ENCODE measurements around the gene PRPF18.

The PRPF18 gene

DNA sequence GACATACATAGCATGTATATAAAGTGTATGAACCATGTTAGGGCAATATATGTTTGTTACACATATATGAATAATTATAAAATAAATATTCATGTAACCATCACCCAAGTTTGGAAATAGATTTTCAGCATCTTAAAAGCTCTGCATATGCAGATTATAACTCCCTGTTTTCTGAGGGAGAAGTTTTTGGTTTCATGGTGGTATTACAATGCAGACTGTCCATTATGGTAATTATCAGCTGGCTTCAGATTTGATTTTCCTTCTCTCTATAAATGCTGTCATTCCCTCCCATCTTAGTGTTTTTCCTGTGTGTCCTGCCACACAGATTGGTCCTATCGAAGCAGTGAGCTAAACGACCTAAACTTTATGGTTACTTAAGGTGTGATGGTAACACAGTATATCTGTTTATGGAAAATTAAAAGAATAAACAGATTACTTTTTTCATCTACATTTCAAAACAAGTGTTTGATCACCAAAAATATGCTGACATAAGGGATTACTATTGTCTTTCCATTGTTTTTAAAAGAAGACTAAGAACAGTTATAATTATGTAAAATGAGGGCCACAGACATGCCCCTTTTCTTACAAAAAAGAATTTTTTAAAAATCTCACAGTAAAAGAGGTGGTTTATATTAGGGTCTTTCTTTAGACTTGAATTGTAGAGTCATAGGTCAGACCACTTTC is 17.7 kb downstream of the PRPF18 start:
- DNase-seq (ENCODE audit: low read depth), result no peak

DNA sequence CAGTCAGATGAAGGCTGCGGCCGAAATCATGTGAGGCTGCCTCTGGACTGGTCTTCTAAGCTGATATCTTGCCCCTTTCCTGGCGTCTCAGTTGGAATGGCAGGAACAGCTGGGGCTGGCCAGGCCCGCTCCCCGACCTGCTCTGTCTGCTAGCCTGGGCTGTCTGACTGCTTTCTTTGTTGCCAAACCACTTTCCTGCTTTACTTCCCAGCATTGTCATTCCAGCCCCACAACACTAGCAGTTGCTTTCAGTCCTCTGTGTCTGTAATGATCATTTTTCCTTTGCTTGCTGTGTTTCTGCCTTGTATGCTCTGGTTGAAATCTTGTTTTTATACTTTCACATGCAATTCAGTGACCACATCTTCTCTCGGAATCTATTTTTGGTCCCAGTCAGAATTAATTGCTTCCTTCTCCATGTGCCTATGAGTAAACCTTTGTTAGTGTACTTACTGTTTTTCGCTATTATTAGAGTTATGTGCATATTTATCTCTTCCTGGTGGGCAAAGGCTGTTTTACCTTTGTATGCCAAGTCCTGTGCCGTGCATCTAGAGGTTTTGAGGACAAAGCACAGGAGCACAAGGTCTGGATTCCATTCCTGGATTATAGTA is 21.6 kb downstream of the PRPF18 start:
- no peak for DNase-seq (ENCODE audit: low read depth)

DNA sequence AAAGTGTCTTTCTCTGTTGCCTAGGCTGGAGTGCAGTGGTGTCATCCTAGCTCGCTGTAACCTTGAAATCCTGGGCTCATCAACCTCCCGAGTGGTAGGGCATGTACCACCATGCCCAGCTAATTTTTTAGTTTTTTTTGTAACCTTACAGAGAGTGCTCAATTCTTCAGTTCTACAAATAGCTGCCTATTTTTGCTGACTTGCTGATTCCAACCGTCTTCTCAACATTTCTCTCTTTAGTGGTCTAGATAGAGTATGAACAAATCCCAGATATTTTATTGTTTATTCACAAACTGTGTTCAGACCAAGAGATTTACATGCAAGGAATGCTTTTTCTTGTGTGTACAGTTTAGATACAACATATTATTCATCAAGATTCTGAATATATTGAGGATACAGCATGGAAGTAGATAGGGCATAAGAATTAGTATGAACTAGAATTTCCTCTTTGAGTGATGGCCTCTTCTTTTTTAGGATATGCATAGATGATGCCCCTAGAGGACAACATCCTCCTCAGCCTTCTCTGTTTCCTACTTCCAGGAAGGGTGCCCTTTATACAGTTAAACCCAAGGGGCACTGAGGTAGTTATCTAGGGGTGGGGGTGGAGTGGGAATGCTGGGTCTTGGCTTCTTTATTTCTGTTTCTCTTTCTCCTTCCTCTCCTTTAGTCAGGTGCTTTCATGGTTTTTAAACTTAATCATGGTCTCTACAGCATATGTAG is 26.0 kb downstream of the PRPF18 start:
- DNase-seq (ENCODE audit: low read depth), result no peak

DNA sequence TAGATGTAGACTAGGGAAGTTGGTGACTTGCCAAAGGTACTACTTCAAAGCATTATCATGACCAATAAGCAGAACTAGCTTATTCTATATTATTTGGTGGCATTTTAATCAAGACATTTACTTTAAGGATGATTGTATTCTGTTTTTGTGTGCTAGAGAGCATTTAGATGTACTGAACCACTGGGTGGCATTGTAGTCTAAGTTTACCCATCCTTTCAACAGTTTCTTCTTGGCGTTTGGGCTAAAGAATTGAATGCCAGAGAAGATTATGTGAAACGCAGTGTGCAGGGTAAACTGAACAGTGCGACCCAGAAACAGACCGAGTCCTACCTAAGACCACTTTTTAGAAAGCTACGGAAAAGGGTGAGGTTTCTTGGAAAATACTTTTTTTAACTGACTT is 26.8 kb downstream of the PRPF18 start:
- no peak for DNase-seq (ENCODE audit: low read depth)

DNA sequence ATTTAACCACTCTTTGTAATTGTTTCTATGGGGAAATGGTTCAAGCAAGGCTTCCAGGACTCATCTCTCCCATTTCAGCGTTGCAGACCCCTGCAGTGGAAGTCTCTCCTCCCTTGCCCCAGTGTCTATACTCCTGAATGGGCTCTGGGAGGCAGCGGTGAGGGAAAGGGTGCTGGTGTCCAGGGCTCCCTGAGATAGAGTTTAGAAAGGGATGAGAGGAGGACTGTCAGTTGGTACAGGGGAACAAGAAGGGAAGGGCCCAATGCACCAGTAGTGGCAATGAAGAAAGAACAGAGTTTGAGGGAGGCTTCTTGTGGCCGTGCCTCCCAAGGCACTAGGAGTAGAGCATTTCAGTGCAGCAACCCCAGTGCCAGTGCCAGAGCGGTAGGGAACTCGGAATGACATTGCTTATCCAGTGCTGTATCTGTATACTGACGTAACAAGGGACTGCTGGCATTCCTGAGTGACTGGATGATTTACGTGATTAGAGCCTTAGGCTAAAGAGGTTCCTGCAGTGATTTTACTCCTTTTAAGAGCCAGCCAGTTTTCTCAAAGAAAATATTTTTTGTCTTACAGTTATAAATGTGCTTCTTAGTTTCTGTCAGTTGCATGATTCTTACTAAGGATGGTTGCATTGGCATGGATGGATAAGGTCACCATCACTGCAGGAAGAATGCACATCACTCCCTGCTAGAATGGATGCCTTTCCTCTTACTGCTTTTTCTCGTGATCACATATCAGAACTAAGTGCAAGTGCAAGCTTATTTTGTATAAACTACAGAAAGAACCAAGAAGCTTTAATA is 28.0 kb downstream of the PRPF18 start:
- no peak for DNase-seq (ENCODE audit: low read depth)

DNA sequence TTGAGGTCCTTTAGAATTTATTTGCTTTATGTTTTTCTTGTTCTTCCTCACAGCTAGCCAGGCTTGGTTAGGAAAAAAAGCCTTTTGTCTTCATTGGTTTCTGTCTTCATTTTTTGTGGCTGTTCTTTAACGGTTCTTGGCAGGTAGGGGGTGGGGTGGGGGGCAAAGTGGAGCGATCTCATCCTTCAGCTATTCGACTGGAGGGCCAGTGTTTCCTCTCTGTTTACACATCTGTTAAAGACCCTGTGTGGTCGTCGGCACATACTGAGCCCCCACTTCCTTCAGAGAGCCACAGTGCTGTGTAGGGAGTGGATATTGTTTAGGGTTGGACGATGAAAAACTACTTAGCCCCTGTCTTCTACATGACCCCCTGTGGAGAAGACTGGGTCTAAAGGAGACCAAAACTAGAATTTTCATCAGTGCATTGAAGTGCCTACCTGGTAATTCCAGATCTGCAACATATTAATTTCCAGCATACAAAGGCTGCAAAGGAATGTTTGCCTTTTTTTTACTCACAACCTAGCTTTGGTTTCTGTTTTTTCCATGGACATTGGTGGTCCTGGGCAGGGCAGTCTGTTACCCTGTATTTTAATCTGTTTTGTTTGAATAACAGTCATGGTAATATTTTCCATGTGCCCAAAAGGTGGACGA is 29.0 kb downstream of the PRPF18 start:
- DNase-seq (ENCODE audit: low read depth), result no peak

DNA sequence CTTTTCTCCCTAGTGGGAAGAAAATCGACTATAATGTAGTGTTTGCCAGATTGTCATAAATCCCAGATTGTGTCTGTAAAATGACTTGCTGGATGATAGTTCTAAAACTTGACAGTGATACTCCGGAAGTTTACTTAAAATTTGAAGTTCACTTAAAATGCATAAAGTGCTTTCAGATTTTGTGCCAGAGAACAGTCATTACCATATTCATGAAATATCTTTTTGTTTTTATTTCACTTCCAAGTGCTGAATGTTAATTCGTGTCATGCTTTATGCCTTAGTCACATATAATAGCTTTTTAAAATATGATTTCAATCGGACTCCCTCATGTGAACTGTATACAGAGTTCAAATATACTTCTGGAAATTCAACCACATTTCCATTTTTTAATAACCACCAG is 30.4 kb downstream of the PRPF18 start:
- DNase-seq (ENCODE audit: low read depth), result no peak

DNA sequence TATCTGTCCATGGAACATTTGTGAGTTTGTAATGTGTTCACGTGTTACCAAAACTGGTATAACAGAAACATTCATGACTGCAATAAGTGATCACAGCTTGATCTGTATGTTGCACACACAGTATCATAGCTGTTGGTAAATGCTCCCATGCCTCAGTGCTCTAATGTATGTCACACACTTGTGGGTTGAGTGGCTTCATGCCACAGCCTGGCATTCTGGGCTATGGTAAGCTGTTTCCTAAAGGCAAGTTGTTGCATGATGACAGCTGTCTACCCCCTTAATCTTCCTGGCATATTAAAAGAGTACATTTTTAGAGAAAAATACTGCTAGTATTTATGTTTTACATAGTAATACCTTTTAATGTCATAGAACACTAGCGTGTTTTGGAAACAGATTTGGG is 35.2 kb downstream of the PRPF18 start:
- no peak for DNase-seq (ENCODE audit: low read depth)

DNA sequence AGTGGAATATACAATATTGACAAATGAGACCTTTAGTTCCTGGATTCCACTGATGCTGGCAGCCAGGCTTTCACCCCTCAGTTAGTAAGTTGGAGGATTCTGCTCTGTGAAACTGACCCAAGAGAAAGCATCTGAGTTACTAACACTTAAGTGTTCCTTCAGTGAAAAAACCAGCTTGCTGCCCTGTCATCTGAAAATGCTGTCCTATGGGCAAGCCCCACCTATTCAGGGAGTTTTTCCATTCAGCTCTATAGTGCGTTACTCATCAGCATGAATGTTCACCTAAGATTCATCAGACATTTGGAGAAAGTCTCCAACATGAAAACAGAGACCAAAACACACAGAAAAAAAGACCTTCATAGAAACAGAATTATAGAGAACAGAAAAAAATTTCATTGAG is 37.9 kb downstream of the PRPF18 start:
- DNase-seq (ENCODE audit: low read depth), result no peak

DNA sequence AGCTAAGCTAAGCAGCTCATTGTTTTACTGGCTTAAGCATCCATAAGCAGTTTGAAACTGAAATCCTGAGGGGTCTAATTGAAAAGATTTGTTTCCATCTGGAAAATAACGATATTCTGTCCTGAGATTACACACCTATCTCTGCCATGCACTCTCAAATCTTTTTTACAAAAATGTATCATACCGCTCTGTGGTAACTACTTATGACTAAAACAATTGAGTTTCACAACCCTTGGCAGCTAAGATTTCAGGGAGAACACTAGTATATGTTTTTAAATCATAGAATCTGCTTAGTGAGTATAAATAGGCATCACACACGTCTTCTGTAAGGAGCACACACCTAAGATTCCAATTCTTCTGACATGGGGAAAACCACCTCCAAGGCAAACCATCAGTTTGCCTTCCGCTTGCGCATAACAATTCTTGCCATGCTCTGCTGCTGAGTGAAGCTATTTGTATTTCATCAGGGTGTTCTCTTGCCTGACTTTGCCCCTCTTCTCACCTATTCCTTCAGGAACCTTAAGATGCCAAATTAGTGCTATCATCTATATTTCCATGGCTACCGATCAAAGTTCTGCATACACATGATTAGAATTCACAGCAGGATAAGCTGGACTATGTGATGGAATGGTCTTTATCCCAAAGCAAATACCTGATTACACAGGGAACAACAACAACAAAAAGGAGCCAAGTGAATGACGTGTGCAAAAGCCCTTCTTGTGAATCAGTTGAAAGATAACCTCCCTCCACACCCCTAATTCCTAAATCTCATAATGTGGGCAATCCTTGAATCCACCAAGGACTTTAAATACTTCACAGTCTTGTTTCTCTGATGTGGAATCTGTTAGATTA is 40.9 kb downstream of the PRPF18 start:
- DNase-seq (ENCODE audit: low read depth), result no peak

DNA sequence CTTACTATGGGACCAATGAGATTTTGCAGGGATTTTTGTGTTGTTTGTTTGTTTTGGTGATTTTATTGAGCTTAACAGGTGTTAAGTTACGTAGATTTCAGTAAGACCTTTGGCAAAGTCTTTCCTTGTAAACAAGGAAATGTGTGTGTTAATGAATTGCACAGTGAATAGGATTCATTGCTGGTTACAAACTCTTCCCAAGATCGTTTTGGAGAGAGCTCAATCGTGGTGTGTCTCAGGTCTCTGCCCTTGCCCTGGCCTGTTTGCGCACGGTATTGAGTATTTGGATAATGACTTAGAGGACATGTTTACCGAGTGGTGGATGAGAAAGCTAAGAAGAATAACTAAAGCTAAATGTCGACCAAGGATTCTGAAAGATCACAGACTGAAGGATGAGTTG is 41.9 kb downstream of the PRPF18 start:
- no peak for DNase-seq (ENCODE audit: low read depth)

DNA sequence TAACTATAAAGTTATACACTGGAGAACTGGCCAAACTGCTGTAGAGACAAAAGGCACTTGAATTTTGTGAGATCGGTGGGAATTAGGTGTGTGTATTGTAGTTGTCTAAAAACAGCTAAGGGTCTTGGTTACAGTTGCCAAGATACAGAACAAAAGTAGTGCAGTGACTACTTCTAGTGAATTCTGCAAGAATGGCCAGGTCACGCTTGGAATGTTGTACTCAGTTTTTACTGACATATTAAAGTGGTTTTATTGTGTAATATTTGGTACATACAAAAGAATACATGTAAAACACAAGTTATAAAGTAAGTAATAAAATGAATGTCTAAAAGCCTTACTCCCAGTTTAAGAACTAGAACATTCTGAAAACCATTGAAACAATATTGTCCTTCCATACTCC is 42.4 kb downstream of the PRPF18 start:
- DNase-seq (ENCODE audit: low read depth), result no peak

DNA sequence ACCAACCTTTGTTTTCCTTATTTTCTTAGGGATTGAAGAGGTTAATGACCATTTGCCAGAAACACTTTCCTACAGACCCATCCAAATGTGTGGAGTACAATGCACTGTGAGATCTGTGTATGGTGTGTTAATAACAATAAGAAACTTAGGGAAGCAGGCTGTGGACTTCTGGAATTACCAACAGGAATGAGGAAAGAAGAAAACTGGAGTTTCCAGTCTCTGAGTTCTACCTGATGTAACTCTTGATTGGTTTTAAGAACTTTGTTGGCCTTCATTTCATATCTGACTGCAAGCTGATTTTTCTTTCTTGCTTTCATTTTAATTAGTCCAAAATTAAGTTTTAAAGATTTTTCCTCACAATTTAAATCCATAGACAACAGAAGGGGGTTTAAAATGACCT is 43.5 kb downstream of the PRPF18 start:
- DNase-seq (ENCODE audit: low read depth), result no peak

DNA sequence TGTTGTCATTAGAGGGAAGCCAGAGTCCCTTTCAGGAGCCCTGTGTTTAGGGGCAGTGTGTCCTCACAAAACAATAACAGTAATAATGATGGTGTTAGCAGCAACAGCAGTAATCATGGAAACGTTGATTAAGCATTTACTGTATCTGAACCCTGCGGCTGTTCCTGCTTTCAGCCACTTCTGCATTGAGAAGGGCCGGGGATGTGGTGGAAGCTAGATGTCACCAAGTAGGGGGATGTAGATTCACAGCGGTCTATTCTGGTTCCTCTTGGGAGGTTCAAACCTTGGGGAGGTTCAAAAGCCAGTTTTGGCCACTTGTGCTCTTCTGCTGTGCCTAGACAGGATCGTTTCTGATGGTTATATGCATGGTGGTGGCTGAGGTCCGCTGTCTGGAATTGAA is 44.8 kb downstream of the PRPF18 start:
- no peak for DNase-seq (ENCODE audit: low read depth)

DNA sequence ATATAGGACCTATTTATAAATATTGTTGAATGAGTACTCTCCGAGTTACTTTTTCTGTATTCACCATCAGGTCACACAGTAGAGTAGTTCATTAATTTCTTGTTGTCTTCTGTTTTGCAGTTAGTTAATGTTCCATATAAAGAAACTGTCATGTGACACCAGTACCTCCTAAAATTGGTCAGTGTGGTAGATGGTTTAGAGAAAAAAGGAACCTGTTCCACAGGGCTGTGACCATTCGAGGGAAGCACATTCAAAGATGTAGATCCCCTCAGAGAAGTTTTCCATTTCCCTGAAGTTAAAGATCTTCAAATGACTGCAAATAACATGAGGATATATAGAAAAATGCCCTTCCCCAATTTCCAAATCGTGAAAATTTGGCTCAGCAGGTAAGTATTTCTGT is 45.7 kb downstream of the PRPF18 start:
- DNase-seq (ENCODE audit: low read depth), result no peak

DNA sequence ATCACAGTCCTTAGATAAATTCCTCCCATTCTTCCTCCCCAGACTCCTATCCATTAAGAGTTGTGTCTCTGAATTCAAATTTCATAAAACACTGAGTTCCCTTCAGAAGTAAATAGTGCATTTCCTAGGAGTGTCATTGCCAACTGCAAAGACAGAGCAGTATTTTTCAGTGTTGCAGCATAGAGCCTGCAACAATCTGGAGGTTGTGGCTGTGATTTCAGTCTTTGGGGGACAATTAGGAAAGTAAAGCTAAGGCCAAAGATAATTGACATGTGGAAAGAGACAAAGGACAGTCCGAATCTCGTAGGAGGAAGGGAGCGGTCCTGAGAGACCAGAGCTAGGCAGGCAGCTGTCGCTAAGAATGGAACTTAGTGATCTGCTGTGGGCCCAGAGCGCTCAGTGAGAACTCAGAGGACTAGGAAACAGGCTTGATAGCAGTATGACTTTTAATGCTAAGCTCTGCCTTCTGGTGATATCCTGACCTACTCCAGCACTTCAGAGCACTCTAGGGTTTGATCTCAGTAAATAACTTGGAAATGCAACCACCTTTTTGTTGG is 46.2 kb downstream of the PRPF18 start:
- no peak for DNase-seq (ENCODE audit: low read depth)

DNA sequence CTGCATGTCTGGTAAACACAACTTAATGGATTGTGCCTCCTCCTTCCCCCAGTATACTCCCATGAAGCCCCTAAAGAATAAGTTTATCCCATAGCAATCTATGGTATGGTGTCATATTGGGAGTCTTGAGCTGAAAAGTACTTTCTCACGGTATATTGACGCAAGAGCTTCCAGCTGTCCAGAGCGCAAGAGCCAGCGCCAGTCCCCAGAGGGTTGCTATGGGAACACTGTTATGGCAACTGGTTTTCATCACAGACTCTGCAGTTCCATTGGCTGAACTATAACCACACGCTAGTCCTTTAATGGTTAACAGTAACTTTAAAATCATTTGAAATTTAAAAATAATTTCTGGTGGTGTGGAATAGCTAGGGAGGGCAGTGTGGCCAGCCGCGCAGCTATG is 46.9 kb downstream of the PRPF18 start:
- no peak for DNase-seq (ENCODE audit: low read depth)

DNA sequence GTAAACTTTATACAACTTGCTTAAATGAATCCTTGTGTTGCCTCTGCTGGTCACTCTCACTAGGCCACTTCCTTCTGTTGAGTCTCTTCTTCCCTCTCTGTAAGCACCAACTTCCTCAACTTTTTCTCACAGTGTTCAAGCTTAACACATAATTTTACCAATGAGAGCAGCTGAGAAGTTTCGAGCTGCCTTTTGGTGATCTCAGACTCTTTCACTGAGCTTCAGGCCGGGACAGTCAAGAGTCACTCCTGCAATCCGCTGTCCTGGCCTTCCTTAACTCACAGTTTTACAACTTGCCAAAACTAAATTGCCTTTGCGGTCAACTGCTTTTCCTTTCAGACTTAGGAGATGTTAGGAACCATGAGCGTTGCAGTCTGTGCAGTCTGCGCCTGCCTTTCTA is 47.4 kb downstream of the PRPF18 start:
- DNase-seq (ENCODE audit: low read depth), result no peak

DNA sequence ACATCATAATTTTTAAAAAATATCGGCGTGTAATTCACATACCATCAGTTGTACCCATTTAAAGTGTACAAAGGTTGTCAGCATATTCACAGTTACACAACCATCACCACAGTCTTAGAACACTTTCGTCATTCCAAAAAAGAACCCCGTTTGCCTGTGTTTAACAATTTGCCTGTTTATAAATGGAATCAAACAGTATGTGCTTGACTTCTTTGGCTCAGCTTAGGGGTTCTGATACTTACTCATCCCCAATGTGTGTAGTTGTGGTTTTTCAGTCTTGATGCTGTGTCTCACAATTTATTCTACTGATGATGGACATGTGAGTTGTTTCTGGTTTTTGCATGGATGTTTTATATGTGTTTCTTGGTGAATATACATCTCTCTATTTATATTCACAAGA is 50.0 kb downstream of the PRPF18 start:
- DNase-seq (ENCODE audit: low read depth), result no peak

DNA sequence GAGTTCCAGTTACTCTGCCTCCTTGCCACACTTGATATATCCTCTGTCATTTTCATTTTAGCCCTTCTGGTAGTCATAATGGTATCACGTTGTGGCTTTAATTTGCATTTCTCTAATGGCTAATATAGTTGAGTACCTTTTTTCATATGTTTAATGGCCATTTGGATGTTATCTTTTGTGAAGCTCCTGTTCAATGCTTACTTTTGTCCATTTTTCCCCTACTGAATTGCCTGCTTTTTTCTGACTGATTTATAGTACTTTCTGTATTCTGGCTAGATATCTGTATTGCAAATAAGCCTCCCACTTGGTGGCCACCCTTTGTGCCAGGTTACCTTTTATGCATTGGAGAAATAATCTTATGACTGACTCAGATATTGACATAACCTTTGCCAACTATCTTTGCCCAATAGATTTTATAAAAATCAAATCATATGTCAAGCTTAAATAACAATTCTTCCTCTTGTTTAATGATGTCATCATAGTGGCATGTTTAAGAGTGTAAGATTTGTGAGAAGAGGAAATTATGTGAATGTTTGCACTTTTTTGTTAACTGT is 50.6 kb downstream of the PRPF18 start:
- no peak for DNase-seq (ENCODE audit: low read depth)

DNA sequence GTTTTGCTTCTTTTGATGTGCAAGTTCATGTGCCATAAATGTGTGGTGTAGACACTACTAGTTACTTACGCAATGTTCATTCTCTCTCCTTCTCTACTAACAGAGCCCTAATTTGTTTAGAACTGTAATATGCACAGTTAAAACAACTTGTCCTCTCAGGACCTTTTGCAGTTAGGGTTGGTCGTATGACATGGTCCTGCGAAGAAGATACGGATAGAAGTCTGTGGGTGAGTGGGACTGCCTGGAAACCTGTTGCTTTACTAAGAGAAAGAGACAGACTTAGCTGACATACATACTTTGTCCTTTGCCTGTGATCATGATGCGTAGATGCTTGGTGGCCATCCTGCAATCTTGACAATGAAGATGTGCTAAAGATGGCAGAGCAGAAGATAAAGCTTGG is 51.1 kb downstream of the PRPF18 start:
- no peak for DNase-seq (ENCODE audit: low read depth)

All from activated gamma-delta T cell treated with anti-CD3 and anti-CD28 coated beads, Interleukin-2, amount 50 U/mL, for 16 hours (primary cell).